Subcutaneous adipose tissue (tissue), 4 donors: ENCODE results near the gene PGAM1. TPM values are rescaled to one million over a fixed set of nuclear protein-coding genes. Genes with fewer than 3 reads are reported as not detected.

Experiments used
- CTCF ChIP-seq: fragments of 450-650 bp; IDR thresholded peaks from one replicate; pipeline ENCODE4 v1.5.1; 2016; ENCODE audit warnings: low read depth, mild to moderate bottlenecking, control low read depth, antibody characterized with exemption, moderate library complexity
- total RNA-seq, 4 donors: library from RNA; depleted of rRNA; stranded (reverse); fragments of >200 nt; gene quantifications; one replicate each; pipeline ENCODE4 v1.1.0, GENCODE V29; 2016

The PGAM1 gene
- total RNA-seq, 4 donors from 2014 or later, result 143 to 155 (median 148) TPM

GRCh38 chr10:97462309-97462708 lies 36.3 kb downstream of the PGAM1 start:
- no peak for TF ChIP-seq CTCF

GRCh38 chr10:97463363-97464132 lies 37.6 kb downstream of the PGAM1 start:
- no peak for TF ChIP-seq CTCF

- TF ChIP-seq CTCF, result no peak
Observed at GRCh38 chr10:97464226-97464625, 38.2 kb downstream of the PGAM1 start.

GRCh38 chr10:97465982-97466381 lies 40.0 kb downstream of the PGAM1 start:
- TF ChIP-seq CTCF, result no peak

GRCh38 chr10:97466755-97467154 lies 40.8 kb downstream of the PGAM1 start:
- TF ChIP-seq CTCF, result no peak

GRCh38 chr10:97468162-97468561 lies 42.2 kb downstream of the PGAM1 start:
- TF ChIP-seq CTCF, result no peak

GRCh38 chr10:97474918-97475317 lies 48.9 kb downstream of the PGAM1 start:
- TF ChIP-seq CTCF, result no peak
